K562 (cell line): ENCODE measurements around the gene CCL27. TPM values are rescaled to one million over a fixed set of nuclear protein-coding genes. Genes with fewer than 3 reads are reported as not detected.

Source experiments
- MBD2 ChIP-seq: sonication (generic); IDR thresholded peaks from 2 replicates; pipeline ENCODE4 v1.6.1; 2016; ENCODE audit warnings: low read depth, borderline replicate concordance
- NONO ChIP-seq, 2 experiments: fragments of 200-400 bp in 1 of 2; fragments of 450-650 bp in 1 of 2; formaldehyde crosslinking in 1 of 2; IDR thresholded peaks; 2 replicates each; pipeline ENCODE4 v1.6.1; 2017; ENCODE audit warnings: low read depth in 2 of 2, mild to moderate bottlenecking in 2 of 2, moderate library complexity in 2 of 2, low read length in 1 of 2
- SAP30 ChIP-seq: fragments of 200-600 bp; sonication (generic); IDR thresholded peaks from 2 replicates; pipeline ENCODE4 v1.6.1; 2012; ENCODE audit warnings: borderline replicate concordance, low read depth, mild to moderate bottlenecking, moderate library complexity, low read length, control low read depth, inconsistent platforms; ENCODE audit not compliant: insufficient read depth, poor library complexity, severe bottlenecking
- SMARCE1 ChIP-seq: fragments of 450-650 bp; IDR thresholded peaks from 2 replicates; pipeline ENCODE4 v1.7.1; 2016; ENCODE audit warnings: mild to moderate bottlenecking
- polyA plus RNA-seq, 8 experiments: library from polyadenylated mRNA; depleted of rRNA in 4 of 8; stranded (reverse) in 5 of 8; unstranded in 3 of 8; fragments of >200 nt; fragmentation: Nextera tagmentation in 2 of 8; fragmentation: Illumina TruSeq in 1 of 8; extraction: Ambion mirVana in 2 of 8; extraction: Trizol in 1 of 8; gene quantifications; 2 replicates each; pipeline versions ENCODE4 v1.2.1 to v1.2.3, GENCODE V29; 2011 to 2014; ENCODE audit warnings: inconsistent platforms in 1 of 8, missing spikeins in 1 of 8
- total RNA-seq, 7 experiments: library from RNA; depleted of rRNA in 6 of 7; stranded (reverse); fragments of >200 nt in 6 of 7; fragmentation: Illumina TruSeq in 2 of 7; extraction: Trizol in 2 of 7; gene quantifications; 2 replicates each; pipeline versions ENCODE4 v1.2.1 to v1.2.3, GENCODE V29; 2011 to 2021; ENCODE audit warnings: low replicate concordance in 1 of 7
- TF ChIP-seq, protein P1 (sequence below): sonication (generic); formaldehyde crosslinking; IDR thresholded peaks from 2 replicates; pipeline ENCODE4 v1.8.0; 2023; ENCODE audit warnings: missing genetic modification reagents, mild to moderate bottlenecking, borderline replicate concordance
- TF ChIP-seq, protein P2 (sequence below): fragments of 250-450 bp; sonication (Bioruptor Pico); IDR thresholded peaks from 2 replicates; pipeline ENCODE4 v1.4.0; 2020; ENCODE audit warnings: mild to moderate bottlenecking, moderate library complexity, borderline replicate concordance
- TF ChIP-seq, protein P3 (sequence below), 2 experiments: fragments of 450-650 bp; IDR thresholded peaks; 2 replicates each; pipeline ENCODE4 v1.6.1; 2016; ENCODE audit warnings: mild to moderate bottlenecking in 2 of 2, borderline replicate concordance in 1 of 2, low read depth in 1 of 2, moderate library complexity in 1 of 2

The CCL27 gene
- total and polyA plus RNA-seq, 9 of the 15 experiments (the other 6 are each of a cell fraction or from before 2014, with no cell fraction given) = 0.10 to 0.53 (median 0.27) TPM; not detected in 5

DNA sequence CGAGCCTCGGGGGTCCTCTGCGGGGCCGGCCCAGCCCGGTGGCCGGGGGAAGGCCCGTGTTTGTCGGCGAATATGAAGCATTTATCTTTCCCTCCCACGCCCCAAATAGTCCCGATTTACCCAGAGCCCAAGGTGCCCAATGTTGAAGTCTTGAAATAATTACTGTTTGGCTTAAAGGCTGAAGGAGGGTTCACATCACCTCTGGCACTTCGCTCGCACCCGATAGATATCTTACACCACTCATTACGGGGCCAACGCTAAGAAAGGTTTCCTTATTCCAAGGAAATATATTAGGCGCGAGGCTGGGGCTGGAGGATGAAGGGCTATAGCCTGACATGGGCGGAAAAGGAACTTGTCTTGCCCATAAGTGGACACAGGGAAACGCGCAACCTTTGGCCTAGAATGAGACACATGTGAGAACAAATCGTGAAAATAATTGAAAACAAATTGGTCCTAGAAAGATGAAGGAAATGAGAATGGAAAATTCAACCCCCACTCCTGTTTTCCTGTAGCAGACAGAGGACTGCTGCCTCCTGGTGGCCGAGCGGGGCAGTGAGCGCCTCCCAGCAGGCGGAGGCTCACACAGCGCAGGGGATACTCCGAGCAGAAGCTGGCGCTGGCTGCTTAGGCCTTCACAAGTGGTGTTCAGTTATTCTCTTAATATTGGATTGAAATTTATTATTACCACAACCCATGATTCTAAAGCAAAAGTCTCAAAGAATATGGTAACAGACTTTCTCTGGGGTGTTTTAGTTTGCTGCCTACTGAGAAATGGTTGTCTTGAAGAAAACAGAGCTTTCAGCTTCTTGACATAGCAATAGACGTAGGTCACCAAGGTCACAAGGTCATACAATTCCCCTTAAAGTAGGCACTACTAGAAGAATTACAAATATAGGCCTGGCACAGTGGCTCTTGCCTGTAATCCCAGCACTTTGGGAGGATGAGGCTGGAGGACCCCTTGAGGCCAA lies 39.6 kb upstream of the CCL27 start (continued):
- TF ChIP-seq, protein P1, sequence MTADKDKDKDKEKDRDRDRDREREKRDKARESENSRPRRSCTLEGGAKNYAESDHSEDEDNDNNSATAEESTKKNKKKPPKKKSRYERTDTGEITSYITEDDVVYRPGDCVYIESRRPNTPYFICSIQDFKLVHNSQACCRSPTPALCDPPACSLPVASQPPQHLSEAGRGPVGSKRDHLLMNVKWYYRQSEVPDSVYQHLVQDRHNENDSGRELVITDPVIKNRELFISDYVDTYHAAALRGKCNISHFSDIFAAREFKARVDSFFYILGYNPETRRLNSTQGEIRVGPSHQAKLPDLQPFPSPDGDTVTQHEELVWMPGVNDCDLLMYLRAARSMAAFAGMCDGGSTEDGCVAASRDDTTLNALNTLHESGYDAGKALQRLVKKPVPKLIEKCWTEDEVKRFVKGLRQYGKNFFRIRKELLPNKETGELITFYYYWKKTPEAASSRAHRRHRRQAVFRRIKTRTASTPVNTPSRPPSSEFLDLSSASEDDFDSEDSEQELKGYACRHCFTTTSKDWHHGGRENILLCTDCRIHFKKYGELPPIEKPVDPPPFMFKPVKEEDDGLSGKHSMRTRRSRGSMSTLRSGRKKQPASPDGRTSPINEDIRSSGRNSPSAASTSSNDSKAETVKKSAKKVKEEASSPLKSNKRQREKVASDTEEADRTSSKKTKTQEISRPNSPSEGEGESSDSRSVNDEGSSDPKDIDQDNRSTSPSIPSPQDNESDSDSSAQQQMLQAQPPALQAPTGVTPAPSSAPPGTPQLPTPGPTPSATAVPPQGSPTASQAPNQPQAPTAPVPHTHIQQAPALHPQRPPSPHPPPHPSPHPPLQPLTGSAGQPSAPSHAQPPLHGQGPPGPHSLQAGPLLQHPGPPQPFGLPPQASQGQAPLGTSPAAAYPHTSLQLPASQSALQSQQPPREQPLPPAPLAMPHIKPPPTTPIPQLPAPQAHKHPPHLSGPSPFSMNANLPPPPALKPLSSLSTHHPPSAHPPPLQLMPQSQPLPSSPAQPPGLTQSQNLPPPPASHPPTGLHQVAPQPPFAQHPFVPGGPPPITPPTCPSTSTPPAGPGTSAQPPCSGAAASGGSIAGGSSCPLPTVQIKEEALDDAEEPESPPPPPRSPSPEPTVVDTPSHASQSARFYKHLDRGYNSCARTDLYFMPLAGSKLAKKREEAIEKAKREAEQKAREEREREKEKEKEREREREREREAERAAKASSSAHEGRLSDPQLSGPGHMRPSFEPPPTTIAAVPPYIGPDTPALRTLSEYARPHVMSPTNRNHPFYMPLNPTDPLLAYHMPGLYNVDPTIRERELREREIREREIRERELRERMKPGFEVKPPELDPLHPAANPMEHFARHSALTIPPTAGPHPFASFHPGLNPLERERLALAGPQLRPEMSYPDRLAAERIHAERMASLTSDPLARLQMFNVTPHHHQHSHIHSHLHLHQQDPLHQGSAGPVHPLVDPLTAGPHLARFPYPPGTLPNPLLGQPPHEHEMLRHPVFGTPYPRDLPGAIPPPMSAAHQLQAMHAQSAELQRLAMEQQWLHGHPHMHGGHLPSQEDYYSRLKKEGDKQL = no peak
- TF ChIP-seq SMARCE1 = no peak
- TF ChIP-seq NONO (IDR thresholded peaks at IDR 0.05; ENCODE audit: low read depth in 2 of 2, low read length in 1 of 2) = no peak
- TF ChIP-seq, protein P2, sequence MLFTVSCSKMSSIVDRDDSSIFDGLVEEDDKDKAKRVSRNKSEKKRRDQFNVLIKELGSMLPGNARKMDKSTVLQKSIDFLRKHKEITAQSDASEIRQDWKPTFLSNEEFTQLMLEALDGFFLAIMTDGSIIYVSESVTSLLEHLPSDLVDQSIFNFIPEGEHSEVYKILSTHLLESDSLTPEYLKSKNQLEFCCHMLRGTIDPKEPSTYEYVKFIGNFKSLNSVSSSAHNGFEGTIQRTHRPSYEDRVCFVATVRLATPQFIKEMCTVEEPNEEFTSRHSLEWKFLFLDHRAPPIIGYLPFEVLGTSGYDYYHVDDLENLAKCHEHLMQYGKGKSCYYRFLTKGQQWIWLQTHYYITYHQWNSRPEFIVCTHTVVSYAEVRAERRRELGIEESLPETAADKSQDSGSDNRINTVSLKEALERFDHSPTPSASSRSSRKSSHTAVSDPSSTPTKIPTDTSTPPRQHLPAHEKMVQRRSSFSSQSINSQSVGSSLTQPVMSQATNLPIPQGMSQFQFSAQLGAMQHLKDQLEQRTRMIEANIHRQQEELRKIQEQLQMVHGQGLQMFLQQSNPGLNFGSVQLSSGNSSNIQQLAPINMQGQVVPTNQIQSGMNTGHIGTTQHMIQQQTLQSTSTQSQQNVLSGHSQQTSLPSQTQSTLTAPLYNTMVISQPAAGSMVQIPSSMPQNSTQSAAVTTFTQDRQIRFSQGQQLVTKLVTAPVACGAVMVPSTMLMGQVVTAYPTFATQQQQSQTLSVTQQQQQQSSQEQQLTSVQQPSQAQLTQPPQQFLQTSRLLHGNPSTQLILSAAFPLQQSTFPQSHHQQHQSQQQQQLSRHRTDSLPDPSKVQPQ (CRISPR knock-in tag) = no peak
- TF ChIP-seq, protein P3, sequence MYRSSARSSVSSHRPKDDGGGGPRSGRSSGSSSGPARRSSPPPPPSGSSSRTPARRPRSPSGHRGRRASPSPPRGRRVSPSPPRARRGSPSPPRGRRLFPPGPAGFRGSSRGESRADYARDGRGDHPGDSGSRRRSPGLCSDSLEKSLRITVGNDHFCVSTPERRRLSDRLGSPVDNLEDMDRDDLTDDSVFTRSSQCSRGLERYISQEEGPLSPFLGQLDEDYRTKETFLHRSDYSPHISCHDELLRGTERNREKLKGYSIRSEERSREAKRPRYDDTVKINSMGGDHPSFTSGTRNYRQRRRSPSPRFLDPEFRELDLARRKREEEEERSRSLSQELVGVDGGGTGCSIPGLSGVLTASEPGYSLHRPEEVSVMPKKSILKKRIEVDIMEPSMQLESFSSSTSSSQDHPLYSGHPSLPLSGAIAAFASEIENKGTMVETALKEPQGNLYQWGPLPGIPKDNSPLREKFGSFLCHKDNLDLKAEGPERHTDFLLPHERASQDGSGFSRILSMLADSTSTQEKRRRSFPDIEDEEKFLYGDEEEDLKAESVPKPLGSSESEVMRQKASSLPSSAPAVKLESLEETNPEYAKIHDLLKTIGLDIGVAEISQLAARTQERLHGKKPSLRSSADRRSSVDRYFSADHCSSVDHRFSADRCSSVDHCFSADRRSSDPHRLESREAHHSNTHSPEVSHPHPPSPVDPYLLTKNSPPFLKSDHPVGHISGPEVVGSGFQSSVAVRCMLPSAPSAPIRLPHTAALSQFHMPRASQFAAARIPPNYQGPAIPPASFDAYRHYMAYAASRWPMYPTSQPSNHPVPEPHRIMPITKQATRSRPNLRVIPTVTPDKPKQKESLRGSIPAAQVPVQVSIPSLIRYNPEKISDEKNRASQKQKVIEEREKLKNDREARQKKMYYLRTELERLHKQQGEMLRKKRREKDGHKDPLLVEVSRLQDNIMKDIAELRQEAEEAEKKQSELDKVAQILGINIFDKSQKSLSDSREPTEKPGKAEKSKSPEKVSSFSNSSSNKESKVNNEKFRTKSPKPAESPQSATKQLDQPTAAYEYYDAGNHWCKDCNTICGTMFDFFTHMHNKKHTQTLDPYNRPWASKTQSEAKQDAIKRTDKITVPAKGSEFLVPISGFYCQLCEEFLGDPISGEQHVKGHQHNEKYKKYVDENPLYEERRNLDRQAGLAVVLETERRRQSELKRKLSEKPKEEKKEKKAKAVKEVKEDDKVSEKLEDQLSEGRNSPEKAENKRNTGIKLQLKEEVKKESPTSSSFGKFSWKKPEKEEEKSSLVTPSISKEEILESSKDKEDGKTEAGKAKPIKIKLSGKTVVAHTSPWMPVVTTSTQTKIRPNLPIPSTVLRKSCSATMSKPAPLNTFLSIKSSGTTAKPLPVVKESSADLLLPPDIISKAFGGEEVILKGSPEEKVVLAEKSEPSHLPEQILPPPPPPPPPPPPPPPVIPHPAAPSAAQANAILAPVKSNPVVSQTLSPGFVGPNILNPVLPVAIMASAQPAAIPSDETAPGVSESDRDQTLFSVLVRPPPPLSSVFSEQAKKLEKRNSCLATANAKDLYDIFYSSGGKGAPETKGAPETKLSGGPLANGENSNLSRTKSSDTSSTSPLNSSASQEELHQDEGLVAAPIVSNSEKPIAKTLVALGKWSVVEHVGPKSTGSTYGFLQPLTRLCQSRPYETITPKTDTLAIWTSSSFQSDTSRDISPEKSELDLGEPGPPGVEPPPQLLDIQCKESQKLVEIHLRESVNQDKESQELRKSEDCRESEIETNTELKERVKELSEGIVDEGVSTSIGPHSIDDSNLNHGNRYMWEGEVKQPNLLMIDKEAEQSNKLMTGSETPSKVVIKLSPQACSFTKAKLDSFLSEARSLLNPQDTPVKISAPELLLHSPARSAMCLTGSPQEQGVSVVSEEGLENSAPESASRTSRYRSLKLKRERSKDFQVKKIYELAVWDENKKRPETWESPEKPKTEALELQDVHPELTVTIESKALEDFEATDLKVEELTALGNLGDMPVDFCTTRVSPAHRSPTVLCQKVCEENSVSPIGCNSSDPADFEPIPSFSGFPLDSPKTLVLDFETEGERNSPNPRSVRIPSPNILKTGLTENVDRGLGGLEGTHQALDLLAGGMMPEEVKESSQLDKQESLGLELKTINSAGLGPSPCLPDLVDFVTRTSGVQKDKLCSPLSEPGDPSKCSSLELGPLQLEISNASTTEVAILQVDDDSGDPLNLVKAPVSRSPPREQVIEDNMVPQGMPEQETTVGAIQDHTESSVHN (IDR thresholded peaks at IDR 0.05; ENCODE audit: borderline replicate concordance in 1 of 2, low read depth in 1 of 2) = no peak
- no peak for TF ChIP-seq MBD2
- TF ChIP-seq SAP30 = no peak
